AG08395 (cell line): Measurements from ENCODE around the gene ARRDC1.
A peak's percentile ranks its signal among the peaks of the same experiment; 100 is the strongest.
"Not testable (repeated sequence)": the region's sequence is repeated elsewhere in the genome, so short reads cannot be mapped to it uniquely, and the experiment has no call there.

Experiments used
- DNase-seq: peaks from one replicate; pipeline ENCODE4 v3.0.0; 2012; ENCODE audit warnings: mixed read lengths, low spot score

Gene ARRDC1, protein sequence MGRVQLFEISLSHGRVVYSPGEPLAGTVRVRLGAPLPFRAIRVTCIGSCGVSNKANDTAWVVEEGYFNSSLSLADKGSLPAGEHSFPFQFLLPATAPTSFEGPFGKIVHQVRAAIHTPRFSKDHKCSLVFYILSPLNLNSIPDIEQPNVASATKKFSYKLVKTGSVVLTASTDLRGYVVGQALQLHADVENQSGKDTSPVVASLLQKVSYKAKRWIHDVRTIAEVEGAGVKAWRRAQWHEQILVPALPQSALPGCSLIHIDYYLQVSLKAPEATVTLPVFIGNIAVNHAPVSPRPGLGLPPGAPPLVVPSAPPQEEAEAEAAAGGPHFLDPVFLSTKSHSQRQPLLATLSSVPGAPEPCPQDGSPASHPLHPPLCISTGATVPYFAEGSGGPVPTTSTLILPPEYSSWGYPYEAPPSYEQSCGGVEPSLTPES

DNA sequence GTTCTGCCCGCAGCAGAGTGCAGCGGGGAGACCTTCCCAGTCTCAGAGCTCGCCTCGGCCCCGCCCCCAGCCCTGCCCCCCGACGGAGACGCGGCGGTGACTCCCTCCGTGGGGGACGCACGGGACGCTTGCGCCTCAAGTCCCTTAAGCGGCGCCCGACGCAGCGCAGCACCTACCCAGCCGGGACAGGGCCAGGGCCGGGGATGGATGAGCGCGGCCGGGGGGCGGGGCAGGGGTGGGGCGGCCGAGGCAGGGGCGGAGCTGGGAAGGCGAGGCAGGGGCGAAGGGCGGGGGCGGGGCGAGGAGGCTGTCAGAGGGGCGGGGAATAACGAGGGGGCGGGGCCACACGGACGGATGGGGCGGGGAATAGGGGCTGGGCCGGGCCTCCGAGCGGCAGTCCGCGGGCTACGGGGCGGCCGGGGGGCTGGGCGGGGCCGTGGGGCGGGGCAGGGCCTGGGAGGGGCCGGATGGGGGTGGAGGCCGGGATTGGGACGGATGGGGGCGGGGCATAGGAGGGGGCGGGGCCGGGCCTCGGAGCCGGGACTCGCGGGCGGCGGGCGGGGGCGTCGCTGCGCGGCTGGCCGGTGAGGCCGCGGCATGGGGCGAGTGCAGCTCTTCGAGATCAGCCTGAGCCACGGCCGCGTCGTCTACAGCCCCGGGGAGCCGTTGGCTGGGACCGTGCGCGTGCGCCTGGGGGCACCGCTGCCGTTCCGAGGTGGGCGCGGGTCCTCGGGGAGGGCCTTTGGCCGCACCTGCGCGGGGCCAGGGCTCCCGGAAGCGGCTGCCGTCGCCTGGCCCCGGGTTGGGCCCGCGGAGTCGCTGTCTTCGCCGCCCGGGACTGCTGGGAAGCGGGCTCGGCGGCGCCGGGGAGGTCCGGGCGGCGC lies at the start of gene ARRDC1:
ARRDC1 (plus strand) TSS at position 566 of the 884 bp plus-strand sequence; CDS start at position 598, 32 bp downstream.
- DNase-seq: peak; percentile 98

DNA sequence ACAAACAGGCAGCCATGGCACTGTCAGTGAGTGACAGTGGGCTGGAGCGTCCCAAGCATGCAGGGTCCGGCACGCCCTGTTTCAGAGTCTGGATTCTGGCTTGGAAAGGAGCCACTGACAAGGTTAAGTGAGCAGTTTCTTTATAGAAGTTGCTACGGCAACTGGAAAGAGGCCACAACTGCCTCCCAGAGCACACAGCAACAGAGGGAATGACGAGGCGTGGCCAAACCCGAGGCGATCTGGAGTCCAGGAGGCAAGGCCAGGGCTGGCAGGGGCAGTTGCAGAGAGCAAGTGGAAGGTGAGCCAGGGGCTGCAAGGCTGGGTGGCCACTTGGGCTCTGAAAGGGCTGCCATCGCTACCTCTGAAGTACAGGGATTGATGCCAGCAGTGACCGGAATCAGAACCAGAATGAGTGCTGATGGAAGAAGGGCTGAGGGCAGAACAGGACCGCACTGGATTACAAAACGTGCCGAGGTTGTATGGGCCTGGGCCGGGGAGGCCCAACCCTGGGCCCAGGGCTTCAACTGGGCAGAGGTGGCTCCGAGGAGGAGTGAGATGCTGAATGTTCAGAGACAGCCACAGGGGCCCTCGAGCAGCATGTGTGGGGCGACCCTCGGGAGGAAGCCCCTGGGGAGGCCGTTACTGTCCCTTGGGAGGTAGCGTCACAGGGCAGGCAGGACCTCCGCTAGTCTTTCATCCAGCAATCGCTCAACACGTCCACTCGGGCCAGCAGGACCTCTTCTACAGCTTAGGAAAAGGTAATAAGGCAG lies 49.2 kb upstream of the ARRDC1 start:
- no peak for DNase-seq

- no peak for DNase-seq
Measured at GRCh38 chr9:137558127-137558526, 47.4 kb upstream of the ARRDC1 start.

DNA sequence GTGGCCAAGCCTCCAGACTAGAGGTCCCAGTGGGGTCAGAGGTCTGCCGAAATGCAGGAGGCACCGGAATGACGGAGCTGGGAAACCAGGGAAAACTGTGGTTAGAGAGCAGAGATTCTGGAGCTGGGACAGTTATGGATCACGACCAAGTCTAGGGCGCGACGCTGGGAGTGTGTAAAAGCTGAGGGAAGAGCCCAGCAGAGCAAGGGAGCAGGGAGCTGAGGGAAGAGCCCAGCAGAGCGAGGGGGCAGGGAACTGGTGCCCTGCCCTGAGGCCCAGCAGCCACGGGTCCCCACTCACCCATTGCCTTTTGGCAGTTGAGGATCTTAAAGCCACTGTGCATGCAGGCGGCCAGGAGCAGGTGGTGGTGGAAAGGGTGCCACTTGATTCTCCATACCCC lies 41.4 kb upstream of the ARRDC1 start:
- DNase-seq: no peak

DNA sequence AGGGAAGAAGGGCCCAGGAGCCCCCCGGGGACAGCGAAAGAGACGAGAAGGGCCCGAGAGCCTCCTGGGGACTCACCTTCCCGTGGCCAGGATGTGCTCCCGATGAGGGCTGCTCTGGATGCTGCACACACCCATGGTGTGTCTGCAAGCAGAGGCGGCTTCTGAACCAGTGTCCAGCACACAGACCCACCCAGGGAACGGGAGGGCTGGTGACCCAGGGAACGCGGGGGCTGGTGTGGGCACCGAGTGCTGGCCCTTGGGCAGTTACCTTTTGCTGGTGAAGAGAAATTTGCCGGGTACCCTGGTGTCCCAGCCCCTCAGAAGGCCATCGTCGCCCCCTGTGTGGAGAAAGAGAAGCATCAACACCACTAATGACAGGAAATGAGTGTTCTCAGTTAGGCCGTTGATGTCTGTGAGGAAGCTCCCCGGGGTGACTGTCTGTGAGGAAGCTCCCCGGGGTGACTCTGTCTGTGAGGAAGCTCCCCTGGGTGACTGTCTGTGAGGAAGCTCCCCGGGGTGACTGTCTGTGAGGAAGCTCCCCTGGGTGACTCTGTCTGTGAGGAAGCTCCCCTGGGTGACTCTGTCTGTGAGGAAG lies 40.6 kb upstream of the ARRDC1 start:
- no peak for DNase-seq

DNA sequence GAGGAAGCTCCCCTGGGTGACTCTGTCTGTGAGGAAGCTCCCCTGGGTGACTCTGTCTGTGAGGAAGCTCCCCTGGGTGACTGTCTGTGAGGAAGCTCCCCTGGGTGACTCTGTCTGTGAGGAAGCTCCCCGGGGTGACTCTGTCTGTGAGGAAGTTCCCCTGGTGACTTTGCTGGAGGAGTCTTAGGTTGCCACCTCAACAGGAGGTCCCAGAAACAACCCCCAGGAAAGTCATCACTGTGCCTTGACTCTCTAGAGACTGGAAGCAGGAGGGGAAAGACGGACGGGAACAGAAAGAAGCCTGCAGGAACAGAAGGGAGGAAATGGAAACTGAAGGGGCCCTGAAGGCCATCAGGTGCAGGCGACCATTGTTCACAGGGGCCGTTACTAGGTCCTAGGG lies 37.0 kb upstream of the ARRDC1 start:
- DNase-seq: not testable (repeated sequence)

GRCh38 chr9:137569609-137570203 lies 35.8 kb upstream of the ARRDC1 start:
- no peak for DNase-seq

- DNase-seq: no peak
Measured at GRCh38 chr9:137570566-137570965, 34.9 kb upstream of the ARRDC1 start.

DNA sequence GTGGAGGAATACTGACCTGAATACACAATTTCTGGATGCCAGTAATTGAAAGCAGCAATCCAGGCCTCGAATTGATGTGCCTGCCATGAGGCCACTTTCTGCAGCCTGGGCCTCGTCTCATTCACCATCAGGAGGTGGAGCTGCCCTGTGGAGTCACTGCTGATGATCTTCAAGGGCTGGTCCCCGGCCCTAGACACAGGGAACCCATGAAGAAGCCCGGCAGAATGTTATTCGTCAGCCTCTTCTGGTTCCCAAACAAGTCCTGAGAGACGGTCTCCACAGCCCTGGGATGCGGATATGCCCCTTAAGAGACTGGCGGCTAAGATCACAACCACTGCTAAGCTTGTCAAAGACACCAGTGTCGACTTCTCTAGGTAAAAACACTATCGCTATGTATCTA lies 31.3 kb upstream of the ARRDC1 start:
- no peak for DNase-seq

DNA sequence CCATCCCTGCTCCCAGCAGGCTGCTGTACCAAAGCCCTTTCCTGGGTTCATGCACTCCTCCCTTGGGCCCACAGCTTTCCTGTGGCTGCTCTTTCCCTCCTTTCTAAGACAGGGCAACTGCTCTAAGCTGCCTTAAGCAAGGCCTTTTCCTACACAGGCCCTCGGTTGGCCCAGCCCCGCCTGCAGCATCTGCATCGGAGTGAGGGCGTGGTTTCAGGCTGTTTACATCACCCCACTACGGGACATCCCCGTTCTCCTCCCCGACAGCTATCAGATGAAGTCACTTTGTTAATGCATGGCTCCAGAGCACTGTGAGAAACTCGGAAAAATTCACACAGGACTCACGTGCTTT lies 30.1 kb upstream of the ARRDC1 start:
- no peak for DNase-seq

DNA sequence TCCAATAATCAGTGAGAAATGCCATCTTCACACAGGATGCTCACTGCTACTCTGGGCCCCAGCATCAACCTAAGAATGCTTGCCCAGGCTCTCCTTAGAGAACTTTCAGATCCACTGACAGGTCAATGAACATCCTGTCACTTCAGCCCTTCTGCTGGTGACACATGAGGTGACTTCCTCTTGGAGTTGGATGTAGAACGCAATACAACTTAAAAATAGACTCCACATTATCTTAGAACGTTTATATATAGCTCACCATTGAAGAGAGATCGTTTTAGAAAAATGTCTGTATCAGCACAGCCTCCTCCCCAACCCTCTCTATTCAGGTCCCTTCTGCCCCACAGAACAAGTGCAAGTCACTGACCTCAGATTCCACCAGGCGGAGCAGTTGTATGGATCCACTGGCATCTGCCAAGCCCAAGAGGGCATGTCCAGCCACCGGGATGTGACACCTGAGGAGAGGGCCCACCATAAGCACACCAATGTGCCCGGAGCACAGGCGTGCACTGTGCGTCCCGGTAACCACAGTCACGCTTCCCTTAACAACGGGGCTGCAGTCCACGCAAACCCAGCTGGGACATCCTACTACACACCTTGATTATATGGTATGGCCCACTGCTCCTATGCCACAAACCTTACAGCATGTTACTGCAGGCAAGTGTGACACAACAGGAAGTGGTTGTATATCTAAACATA lies 29.6 kb upstream of the ARRDC1 start:
- DNase-seq: no peak

DNA sequence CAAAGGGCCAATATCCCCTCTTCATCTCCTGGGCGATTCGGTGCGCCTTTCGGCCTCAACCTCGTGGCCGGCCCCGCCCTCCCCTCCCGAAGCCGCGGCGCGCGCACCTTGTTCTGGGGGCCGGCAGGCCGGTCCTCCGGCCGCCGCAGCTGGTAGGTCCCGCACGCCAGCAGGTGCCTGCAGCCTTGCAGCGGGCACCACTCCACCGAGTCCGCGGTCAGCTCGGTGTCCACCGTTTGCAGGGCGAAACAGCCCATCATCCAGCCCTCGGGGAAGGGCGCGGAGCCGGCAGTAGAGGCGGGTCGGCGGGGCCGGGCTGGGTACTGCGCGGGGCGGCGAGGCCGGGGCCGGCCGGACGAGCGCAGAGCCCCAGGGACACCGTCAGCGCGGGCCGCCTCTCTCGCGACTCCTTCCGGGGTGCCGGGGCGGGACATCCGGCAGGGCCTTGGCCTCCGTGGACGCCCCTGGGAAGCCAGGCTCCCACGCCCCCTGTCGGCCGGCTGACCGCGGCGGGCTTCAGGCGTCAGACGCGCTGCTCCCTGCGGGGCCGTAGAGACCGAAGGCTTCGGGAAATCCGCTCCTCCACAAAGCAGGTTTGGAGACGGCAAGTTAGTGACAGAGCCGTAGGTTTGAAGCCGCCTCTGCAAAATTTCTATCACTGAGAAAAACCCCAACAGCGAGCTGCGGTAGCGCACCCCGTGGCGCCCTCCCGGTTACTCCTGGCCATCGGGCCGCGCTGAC lies 26.8 kb upstream of the ARRDC1 start, which contains the start of gene DPH7:
DPH7 (minus strand) TSS at position 408 of the 741 bp plus-strand sequence; CDS start at position 260, 148 bp downstream.
- peak; percentile 98 for DNase-seq

GRCh38 chr9:137579259-137579604 lies 26.3 kb upstream of the ARRDC1 start:
- DNase-seq: peak; percentile 19

DNA sequence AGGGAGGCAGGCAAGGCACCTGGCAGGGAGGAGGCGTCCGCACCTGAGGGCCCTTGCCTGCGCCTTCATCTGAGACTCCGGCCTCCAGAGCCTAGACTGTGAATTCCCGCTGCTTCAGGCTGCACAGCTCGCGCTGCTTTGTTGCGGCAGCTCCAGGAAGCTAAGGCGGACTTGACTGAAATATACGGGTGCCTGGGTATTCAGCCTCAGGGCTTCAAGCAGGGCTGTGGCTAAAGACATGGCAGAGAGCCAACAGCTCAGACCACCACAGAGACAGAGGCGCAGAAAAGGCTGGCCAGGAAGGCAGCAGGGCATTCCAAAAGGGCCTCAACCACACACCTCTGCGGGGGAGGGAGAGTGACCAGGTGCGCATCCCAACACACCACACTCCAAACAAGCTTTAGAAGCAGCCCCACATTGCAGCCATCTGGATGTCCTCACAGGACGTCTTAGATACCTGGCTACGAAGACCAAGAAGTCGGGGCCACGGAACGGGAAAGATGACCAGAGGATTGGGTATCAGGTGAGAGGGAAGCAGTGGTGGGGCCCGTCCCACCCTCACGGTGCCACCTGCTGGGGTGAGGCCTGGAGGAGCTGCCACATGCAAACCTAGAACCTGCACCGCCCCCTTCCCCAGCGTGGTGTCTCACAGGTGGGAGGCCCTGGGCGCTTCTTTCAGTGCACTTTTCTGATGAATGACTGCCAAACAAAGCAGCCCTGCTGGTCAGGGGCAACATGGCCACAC lies 25.1 kb upstream of the ARRDC1 start:
- DNase-seq: no peak

DNA sequence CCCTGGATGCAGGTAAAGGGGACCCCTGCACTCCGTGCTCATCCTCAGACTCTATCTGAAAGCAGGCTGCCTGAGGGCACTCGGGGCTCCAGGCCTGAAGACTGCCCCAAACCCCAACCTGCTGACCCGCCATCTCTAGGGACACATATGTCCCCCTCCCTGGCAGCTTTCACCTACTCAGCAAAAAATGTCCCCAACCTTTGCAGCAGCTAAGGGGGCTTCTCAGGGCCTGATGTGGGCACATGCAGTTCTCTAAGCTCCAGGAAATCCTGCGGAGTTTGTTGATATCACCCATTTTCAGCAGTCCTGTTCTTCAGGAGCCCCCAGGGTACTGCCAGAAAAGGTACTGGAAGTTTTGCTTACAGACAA lies 24.5 kb upstream of the ARRDC1 start:
- DNase-seq: no peak

GRCh38 chr9:137581361-137582285 lies 23.9 kb upstream of the ARRDC1 start:
- DNase-seq: no peak

DNA sequence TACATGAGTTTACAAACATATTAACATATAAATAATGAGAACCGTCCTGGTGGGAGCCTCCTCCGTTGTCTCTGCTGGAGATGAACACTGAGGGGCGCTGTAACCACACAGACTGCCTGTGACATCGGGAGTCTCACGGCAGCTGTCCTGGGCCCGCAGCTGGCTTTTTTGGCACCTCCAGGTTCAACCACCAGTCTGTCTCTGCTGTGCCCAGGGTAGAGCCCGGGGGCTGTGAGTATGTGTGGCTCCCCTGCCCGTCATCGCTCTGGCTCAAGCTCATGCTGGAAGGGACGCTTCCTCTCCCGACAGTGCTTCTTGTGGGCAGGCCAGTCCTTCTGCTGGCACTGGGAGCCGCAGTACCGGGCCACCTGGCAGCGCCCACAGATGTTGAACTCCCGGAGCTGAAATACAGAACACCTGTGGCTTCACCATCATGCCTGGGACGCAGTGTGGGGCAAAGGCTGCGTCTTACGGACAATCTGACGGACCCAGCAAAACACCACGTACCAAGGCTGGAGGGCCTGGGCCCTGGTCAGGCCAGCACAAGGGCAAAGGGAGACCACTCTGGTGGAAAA lies 23.1 kb upstream of the ARRDC1 start:
- DNase-seq: no peak

- no peak for DNase-seq
Measured at GRCh38 chr9:137583347-137583746, 22.1 kb upstream of the ARRDC1 start.
